Tibial nerve (tissue), 3 donors: ENCODE measurements around the gene ERF.

Experiments used
- EP300 ChIP-seq, 2 donors: sonication (generic); formaldehyde crosslinking; IDR thresholded peaks; one replicate each; pipeline ENCODE4 v1.6.1; 2017; ENCODE audit warnings: antibody characterized with exemption in 2 of 2, mild to moderate bottlenecking in 1 of 2
- POLR2A ChIP-seq, 2 donors: fragments of 450-650 bp; IDR thresholded peaks; one replicate each; pipeline ENCODE4 v1.6.1; 2017; ENCODE audit warnings: antibody characterized with exemption in 2 of 2, mild to moderate bottlenecking in 2 of 2, moderate library complexity in 2 of 2

GRCh38 chr19:42216653-42217519, 38.0 kb downstream of the ERF start:
- TF ChIP-seq EP300 (IDR thresholded peaks at IDR 0.05), result no peak
- no peak for TF ChIP-seq POLR2A (IDR thresholded peaks at IDR 0.05)
